HG02678 (cell line): Measurements from ENCODE around the gene IKZF1.

Experiments
- ATAC-seq: cut with Tn5 transposase; IDR thresholded peaks from one replicate; pipeline ENCODE4 v1.9.1; 2021; ENCODE audit warnings: mild to moderate bottlenecking, moderate library complexity; ENCODE audit not compliant: unreplicated experiment

Gene IKZF1

DNA sequence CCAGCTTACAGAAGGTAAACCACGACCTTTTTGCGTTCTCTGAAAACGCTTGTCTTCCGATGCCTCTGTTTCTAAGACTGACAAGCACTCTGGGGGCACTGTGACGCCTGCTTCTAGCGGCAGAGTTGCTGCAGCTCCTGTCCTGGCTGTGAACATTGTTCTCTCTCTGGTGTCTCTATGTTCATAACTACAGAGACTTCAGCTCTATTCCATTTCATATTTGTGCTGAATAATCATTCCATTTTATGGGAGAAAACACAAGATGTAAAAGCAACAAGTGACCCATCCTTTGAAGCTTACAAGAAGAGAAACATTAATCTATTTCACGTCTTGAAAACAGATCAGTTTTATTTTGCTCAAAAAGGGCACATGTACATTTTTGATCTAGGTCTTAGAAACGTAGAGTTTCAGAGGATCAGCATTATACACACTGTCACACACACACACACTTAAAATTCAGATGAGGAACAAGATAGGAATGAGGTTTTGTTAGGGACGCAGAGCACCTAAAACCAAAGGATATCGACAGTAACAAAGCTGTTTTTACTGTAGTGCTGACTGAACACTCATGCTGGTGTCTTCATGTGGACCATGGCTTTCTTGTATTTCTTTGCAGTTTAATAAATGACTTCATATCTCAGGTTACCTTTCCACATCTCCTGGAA lies 3.0 kb downstream of the IKZF1 start:
- peak; percentile 31 for ATAC-seq

GRCh38 chr7:50308203-50308531 lies 3.7 kb downstream of the IKZF1 start:
- ATAC-seq: no peak

DNA sequence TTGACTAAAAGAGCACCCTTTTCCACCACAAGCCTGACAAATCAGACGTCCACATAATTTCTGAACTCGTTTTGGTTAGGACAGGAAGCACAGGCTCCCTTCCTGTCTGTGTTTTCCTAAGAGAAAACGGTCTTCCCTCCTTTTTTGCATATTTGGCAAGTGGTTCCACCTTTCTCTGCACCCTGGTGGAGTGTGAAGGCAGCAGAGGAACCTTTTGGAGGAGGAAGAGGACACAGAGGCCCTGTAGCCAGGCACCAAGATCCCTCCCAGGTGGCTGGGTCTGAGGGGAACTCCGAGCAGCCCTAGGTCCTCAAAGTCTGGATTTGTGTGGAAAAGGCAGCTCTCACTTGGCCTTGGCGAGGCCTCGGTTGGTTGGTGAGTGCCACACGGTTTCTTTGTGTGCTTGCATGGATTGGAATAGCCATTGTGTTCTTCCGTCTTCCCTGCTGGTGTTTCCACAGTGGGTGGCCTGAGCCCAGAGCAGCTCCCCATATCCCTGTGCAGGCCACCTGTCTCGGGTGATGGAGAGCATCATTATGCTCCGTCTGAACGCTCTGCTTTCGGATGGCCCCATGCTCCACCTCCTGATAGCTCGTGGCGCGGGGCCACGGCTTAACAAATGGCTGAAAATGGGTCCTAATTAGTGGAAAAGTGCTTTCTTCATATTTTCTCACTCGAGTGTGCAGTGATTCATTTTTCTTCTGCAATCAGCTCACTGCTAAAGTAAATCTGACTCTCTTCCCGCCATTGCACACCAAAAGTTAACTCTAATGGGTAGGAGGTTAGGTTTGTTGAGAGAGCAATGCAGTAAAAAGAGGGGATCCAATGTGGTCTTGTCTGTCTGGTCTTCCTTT lies 4.2 kb downstream of the IKZF1 start:
- ATAC-seq: no peak

DNA sequence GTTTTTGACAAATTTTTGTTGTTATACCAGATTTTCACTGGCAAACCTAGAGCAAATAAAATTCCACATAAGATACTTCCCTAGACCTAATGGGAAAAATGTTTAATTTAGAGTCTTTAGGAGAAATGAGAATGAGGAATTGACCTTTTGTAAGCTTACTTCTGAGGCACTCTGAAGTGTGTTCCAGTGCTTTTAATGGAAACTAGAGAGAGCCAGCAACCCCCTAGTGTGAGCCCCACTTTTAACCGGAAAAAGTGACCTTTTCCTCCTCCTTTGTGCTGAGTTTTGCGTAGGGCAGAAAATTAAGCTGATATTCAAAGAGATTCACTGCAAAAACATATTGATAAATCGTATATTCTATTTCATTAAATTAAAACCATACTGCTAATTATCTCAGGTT lies 5.2 kb downstream of the IKZF1 start:
- no peak for ATAC-seq

- ATAC-seq: no peak
These were observed 5.8 kb downstream of the IKZF1 start for GRCh38 chr7:50310361-50310760.

GRCh38 chr7:50310956-50311355 lies 6.4 kb downstream of the IKZF1 start:
- no peak for ATAC-seq

GRCh38 chr7:50312250-50313162 lies 8.0 kb downstream of the IKZF1 start:
- ATAC-seq: no peak

- no peak for ATAC-seq
These were observed 10.5 kb downstream of the IKZF1 start for GRCh38 chr7:50314836-50315592.

GRCh38 chr7:50315739-50316671 lies 11.5 kb downstream of the IKZF1 start:
- ATAC-seq: no peak

GRCh38 chr7:50317221-50317678 lies 12.7 kb downstream of the IKZF1 start:
- peak; percentile 66 for ATAC-seq

DNA sequence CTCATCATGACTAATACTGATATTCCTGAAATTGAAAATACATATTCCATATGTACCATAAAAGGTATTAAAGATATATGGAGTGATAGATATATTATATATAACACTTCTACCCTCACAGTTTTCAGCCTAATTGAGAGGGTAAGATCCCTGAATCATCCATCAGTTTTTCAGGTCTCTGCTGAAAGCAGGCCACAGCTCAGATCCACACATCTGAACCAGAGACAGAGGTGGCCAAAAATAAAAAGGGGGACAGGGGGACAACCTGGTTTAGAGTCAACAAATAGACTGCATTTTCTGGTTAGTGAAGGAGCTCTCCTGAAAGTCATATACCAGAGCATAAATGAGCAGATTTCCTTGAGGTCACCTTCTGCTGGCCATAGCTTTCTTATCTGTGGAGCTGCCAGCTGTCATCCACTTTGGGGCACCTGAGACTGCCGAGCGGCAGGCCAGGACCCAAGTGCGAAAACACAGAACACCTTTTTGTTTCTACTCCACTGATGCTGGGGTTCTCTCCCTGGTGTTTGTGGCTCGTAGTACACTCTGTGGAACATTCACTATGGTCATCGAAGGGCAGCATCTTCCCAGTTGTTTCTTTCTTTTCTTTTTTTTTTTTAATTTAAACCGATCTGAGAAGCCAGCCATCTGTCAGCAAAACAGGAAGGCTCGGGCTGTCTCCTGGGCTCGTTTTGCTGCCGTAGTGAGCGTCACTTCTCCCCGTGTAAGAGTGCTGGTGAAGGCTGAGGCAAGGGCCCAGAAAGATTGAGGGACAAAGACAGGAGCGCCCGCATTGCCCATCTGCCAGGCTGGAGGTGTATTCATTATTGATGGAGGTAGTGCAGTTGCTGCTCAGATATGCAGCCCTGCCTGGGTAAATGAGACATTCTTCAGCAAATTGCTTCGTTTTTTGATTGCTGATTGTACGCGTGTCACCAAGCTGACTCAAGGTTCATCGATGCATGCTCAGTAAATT lies 13.5 kb downstream of the IKZF1 start:
- peak; percentile 31 for ATAC-seq

DNA sequence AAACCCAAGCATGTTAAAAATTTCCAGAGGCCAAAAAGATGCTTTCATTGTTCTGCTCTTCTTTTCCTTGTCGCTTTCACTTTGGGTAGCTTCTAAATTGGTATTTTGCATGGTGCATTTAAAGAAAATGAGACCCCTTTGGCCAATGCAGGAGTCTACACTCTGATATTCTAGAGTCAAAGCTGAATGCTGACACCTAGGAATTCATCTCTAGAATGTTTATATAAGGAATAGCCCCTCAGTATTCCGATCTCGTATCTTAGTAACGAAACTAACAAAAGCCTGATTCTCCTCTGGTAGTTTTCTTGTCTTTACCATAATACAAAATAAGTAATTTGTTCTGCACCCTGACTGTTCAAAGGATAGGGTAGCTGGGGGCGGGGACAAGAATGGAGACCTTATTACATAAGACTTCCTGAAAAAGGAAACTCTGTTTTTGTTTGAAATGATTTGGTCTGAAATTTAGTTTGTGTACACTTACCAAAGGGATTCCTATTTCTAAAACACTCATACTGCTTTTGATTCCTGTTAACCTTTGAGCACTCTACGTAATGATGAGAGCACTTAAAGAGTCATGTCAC lies 17.1 kb downstream of the IKZF1 start:
- ATAC-seq: no peak

DNA sequence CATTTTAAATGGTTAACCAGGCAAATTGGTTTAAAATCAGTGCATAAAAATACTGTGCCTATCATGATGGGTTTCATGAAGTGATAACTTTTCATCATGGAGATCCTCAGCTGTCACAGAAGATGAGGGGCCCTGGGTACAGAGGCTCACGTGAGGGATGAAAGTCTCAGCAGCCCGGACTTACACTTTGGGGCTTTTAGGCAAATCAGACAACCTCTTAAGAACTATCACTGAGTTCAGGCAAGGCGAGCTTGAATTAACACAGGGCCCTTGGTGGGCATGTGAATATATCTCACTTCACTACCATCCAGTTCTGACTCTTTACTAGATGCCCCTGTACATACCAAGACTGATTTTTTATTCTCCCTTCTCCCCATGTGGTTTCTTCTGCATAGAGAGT lies 19.6 kb downstream of the IKZF1 start:
- no peak for ATAC-seq

DNA sequence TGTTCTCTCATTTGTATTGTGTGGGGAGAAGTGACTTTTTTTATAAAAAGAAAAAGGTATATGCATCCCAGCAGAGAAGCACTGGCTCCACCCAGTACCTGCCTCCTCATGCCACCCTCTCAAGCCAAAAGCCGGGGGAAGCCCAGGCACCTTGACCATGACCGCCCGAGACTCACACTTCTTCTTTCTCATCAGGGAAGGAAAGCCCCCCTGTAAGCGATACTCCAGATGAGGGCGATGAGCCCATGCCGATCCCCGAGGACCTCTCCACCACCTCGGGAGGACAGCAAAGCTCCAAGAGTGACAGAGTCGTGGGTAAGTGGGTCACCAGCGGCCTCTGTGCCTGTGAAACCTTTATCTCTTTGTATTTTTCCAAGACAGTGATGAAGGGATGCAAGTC lies 22.9 kb downstream of the IKZF1 start:
- ATAC-seq: peak; percentile 56

GRCh38 chr7:50329775-50330174 lies 25.3 kb downstream of the IKZF1 start:
- no peak for ATAC-seq

GRCh38 chr7:50330254-50330653 lies 25.7 kb downstream of the IKZF1 start:
- no peak for ATAC-seq

DNA sequence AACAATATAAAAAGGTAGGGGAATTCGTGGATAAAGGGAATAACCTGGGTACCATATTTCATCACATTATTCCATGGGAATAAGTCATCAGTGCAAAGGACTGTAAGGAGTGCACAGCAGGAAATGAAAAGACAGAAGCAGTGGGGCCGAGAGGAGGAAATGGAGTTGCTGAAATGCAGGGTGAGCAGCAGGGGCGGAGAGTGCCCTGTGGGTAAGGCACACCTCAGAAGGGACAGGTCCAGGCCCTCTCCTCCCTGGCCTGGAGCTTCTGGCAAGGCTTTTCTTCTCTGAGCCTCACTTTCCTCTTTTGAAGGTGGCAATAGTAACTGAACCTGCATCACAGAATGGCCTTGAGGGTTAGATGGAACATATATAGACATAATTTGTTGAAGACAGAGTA lies 26.2 kb downstream of the IKZF1 start:
- no peak for ATAC-seq

- peak; percentile 77 for ATAC-seq
These were observed 27.2 kb downstream of the IKZF1 start for GRCh38 chr7:50331564-50332208.
